HepG2 (cell line): ENCODE data around the gene SYT8. TPM values are rescaled to one million over a fixed set of nuclear protein-coding genes. Genes with fewer than 3 reads are reported as not detected.
A peak's percentile ranks its signal among the peaks of the same experiment; 100 is the strongest.

Experiments used
- AGO2 ChIP-seq: fragments of 200-400 bp; formaldehyde crosslinking; optimal IDR thresholded peaks from 2 replicates; pipeline ENCODE3; 2017; ENCODE audit warnings: mild to moderate bottlenecking, low read depth, low read length, moderate library complexity
- CEBPG ChIP-seq: IDR thresholded peaks from 2 replicates; pipeline ENCODE4 v1.6.1; 2016
- CENPT ChIP-seq: sonication (generic); formaldehyde crosslinking; IDR thresholded peaks from 2 replicates; pipeline ENCODE4 v1.8.0; 2022; ENCODE audit warnings: low read depth, mild to moderate bottlenecking, moderate library complexity, missing genetic modification reagents
- E2F2 ChIP-seq: sonication (generic); formaldehyde crosslinking; IDR thresholded peaks from 2 replicates; pipeline ENCODE4 v1.4.0; 2020; ENCODE audit warnings: missing genetic modification reagents, borderline replicate concordance
- EED ChIP-seq: sonication (generic); formaldehyde crosslinking; IDR thresholded peaks from 2 replicates; pipeline ENCODE4 v1.5.0; 2020; ENCODE audit warnings: mild to moderate bottlenecking, missing genetic modification reagents
- ELF1 ChIP-seq: sonication (generic); formaldehyde crosslinking; IDR thresholded peaks from 2 replicates; pipeline ENCODE4 v1.4.0; 2020; ENCODE audit warnings: missing genetic modification reagents
- ETS1 ChIP-seq: sonication (generic); formaldehyde crosslinking; IDR thresholded peaks from 2 replicates; pipeline ENCODE4 v1.4.0; 2020; ENCODE audit warnings: missing genetic modification reagents
- HDAC1 ChIP-seq: sonication (generic); formaldehyde crosslinking; IDR thresholded peaks from 2 replicates; pipeline ENCODE4 v1.5.1; 2020; ENCODE audit warnings: mild to moderate bottlenecking, missing genetic modification reagents
- HNRNPL ChIP-seq: fragments of 200-400 bp; formaldehyde crosslinking; IDR thresholded peaks from 2 replicates; pipeline ENCODE4 v1.6.1; 2017; ENCODE audit warnings: mild to moderate bottlenecking, low read depth, low read length
- HOMEZ ChIP-seq: IDR thresholded peaks from 2 replicates; pipeline ENCODE4 v1.6.1; 2016; ENCODE audit warnings: low read depth
- RFX1 ChIP-seq: fragments of 450-650 bp; IDR thresholded peaks from 2 replicates; pipeline ENCODE4 v1.6.1; 2017
- RXRA ChIP-seq: sonication (generic); formaldehyde crosslinking; IDR thresholded peaks from 2 replicates; pipeline ENCODE4 v1.5.1; 2020; ENCODE audit warnings: missing genetic modification reagents
- SALL1 ChIP-seq: sonication (generic); formaldehyde crosslinking; IDR thresholded peaks from 2 replicates; pipeline ENCODE4 v1.8.0; 2022; ENCODE audit warnings: mild to moderate bottlenecking, missing genetic modification reagents
- SALL2 ChIP-seq: sonication (generic); formaldehyde crosslinking; IDR thresholded peaks from 2 replicates; pipeline ENCODE4 v1.8.1; 2023; ENCODE audit warnings: mild to moderate bottlenecking, missing genetic modification reagents, inconsistent platforms
- SOX5 ChIP-seq: IDR thresholded peaks from 2 replicates; pipeline ENCODE4 v1.6.1; 2016; ENCODE audit warnings: borderline replicate concordance
- SOX6 ChIP-seq, 2 experiments: fragments of 450-650 bp in 1 of 2; sonication (generic) in 1 of 2; formaldehyde crosslinking in 1 of 2; IDR thresholded peaks; 2 replicates each; pipeline versions ENCODE4 v1.4.0 to v1.6.1; 2017 to 2020; ENCODE audit warnings: antibody characterized with exemption in 1 of 2, mild to moderate bottlenecking in 1 of 2, missing genetic modification reagents in 1 of 2
- TRIM24 ChIP-seq: sonication (generic); formaldehyde crosslinking; IDR thresholded peaks from 2 replicates; pipeline ENCODE4 v1.8.0; 2022; ENCODE audit warnings: mild to moderate bottlenecking, missing genetic modification reagents
- YY1 ChIP-seq: IDR thresholded peaks from 2 replicates; pipeline ENCODE4 v1.6.1; 2011; ENCODE audit warnings: low read length, low read depth, moderate library complexity, mild to moderate bottlenecking; ENCODE audit not compliant: insufficient read depth, insufficient replicate concordance
- ZBTB14 ChIP-seq: sonication (generic); formaldehyde crosslinking; IDR thresholded peaks from 2 replicates; pipeline ENCODE4 v1.4.0; 2020; ENCODE audit warnings: missing genetic modification reagents
- ZFAT ChIP-seq: sonication (generic); formaldehyde crosslinking; conservative IDR thresholded peaks from 2 replicates; pipeline ENCODE4 v1.8.1; 2023; ENCODE audit warnings: missing genetic modification reagents, inconsistent platforms
- ZFX ChIP-seq: sonication (generic); formaldehyde crosslinking; IDR thresholded peaks from 2 replicates; pipeline ENCODE4 v1.4.0; 2020; ENCODE audit warnings: mild to moderate bottlenecking, low read depth, missing genetic modification reagents, moderate library complexity
- ZNF276 ChIP-seq: sonication (generic); formaldehyde crosslinking; IDR thresholded peaks from 2 replicates; pipeline ENCODE4 v1.4.0; 2020; ENCODE audit warnings: mild to moderate bottlenecking, low read depth, missing genetic modification reagents
- ZNF629 ChIP-seq: sonication (generic); formaldehyde crosslinking; conservative IDR thresholded peaks from 2 replicates; pipeline ENCODE4 v1.5.0; 2020; ENCODE audit warnings: missing genetic modification reagents
- ZNF781 ChIP-seq: sonication (generic); formaldehyde crosslinking; IDR thresholded peaks from 2 replicates; pipeline ENCODE4 v1.5.1; 2020; ENCODE audit warnings: borderline replicate concordance, mild to moderate bottlenecking, missing genetic modification reagents; ENCODE audit errors: not compliant biosample characterization
- polyA plus RNA-seq, 8 experiments: library from polyadenylated mRNA; depleted of rRNA in 3 of 8; stranded (reverse) in 7 of 8; unstranded in 1 of 8; fragments of >200 nt; fragmentation: Illumina TruSeq in 4 of 8; extraction: Trizol in 4 of 8; gene quantifications; 2 replicates each; pipeline versions ENCODE4 v1.2.1 to v1.2.3, GENCODE V29; 2011 to 2016; ENCODE audit warnings: low read depth in 4 of 8, missing spikeins in 1 of 8, mixed read lengths in 1 of 8; ENCODE audit not compliant: insufficient read depth in 1 of 8
- total RNA-seq, 5 experiments: library from RNA; depleted of rRNA; stranded (reverse); fragments of >200 nt; fragmentation: Illumina TruSeq; extraction: Trizol; gene quantifications; 2 replicates each; pipeline ENCODE4 v1.2.3, GENCODE V29; 2016; ENCODE audit warnings: low read depth in 1 of 5

Gene SYT8
- total and polyA plus RNA-seq, 2 of the 13 experiments (the other 11 are each of a cell fraction or from before 2014, with no cell fraction given): 0.60 to 2.3 TPM

- no peak for TF ChIP-seq ZNF781 (CRISPR knock-in tag)
- no peak for TF ChIP-seq ZBTB14 (CRISPR knock-in tag)
- TF ChIP-seq ZFAT: no peak
- no peak for TF ChIP-seq CEBPG (CRISPR knock-in tag)
- TF ChIP-seq SALL2 (CRISPR knock-in tag): no peak
- no peak for TF ChIP-seq ZNF276
- no peak for TF ChIP-seq ETS1 (CRISPR knock-in tag)
- TF ChIP-seq SOX6 (IDR thresholded peaks at IDR 0.05): no peak
- TF ChIP-seq SOX6 (CRISPR knock-in tag; IDR thresholded peaks at IDR 0.05): no peak
- no peak for TF ChIP-seq AGO2
- TF ChIP-seq TRIM24 (CRISPR knock-in tag): no peak
- 0 out of 2 replicates have a peak, but pooled peaks have one; percentile 8 for TF ChIP-seq ZFX
- no peak for TF ChIP-seq RFX1
- no peak for TF ChIP-seq SALL1
- no peak for TF ChIP-seq RXRA
- peak; percentile 99 for TF ChIP-seq HNRNPL
- no peak for TF ChIP-seq CENPT (CRISPR knock-in tag)
- no peak for TF ChIP-seq ELF1 (CRISPR knock-in tag)
- 0 out of 2 replicates have a peak, but pooled peaks have one; percentile 45 for TF ChIP-seq HDAC1
- no peak for TF ChIP-seq HOMEZ (CRISPR knock-in tag)
- no peak for TF ChIP-seq EED (CRISPR knock-in tag)
- no peak for TF ChIP-seq E2F2 (CRISPR knock-in tag)
- TF ChIP-seq SOX5 (CRISPR knock-in tag): no peak
- no peak for TF ChIP-seq YY1
- peak; percentile 69 for TF ChIP-seq ZNF629 (CRISPR knock-in tag)
Measured at GRCh38 chr11:1863352-1864216, 28.8 kb downstream of the SYT8 start (continued).
